ENCODE data around the gene TMCO4. TPM values are rescaled to one million over a fixed set of nuclear protein-coding genes. Genes with fewer than 3 reads are reported as not detected.

The TMCO4 gene
- total RNA-seq, 1 experiment from 2014 or later: 7.2 TPM

DNA sequence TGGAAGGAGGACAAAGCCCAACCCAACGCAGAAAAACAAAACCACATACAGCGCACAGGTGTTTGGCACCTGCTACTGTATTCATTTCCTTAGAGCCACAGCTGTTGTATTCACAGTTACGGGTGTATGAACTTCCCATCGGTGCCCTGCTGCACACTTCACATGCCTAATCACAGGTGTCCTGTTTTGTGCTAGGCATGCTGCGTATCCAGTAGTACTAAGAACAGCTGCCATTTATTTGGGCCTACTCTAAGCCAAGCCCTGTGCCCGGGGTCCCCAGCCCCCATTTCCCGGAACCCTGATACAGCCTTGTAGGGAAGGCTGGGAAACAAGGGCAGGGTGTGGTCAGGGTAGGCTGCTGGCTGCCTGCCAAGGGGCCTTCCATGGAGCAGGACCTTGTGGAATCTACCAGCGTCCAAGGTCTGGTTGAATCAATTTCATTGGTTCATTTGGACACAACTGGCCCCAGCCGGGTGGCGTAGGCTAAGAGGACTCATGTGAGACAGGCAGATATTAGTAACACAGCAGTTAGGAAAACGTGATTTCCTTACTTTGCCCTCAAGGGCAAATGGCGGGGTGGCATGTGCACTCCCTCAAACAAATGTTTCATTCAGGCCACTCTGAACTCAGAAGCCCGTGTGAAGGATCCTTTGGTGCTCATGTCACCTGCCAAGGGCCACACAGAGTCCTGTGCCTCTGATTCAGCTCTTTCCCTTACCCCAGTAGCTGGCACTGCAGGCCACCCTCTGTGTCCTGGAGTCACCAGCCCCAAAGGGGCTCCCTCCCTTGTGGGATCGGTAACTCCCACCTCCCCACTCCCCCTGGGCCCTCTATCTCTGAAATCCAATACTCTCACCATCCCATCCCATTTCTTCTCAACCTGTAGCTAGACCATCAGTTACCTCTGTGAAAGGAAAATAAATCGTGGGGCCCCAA lies 16.4 kb upstream of the TMCO4 start:
- peak; percentile 46 for ATAC-seq

GRCh38 chr1:19814681-19815503 lies 15.2 kb upstream of the TMCO4 start, which contains the start of gene RNF186:
RNF186 (minus strand) TSS chr1:19815283; CDS start chr1:19815101, 182 bp downstream.
- DNase-seq (ENCODE audit: low spot score) (no peak), ATAC-seq (no peak)
- Mint-ChIP-seq H3K27me3 (ENCODE audit: low read depth) (no peaks in the 10 kb centered on the region; the same call in 1 of the 2 replicates), H3K4me1 (peaks cover 58% of the 10 kb centered on the region), H3K27ac (peak within 1 kb of the TSS; percentile 99), H3K36me3 (no peaks in the 10 kb centered on the region), H3K9me3 (no peaks in the 10 kb centered on the region), H3K4me3 (no peak within 1 kb of the TSS)
- ChIA-PET POLR2A (no interaction called here), CTCF (interaction anchor here (1.4 to 2.4 kb wide), 3 partner anchors 42 to 153 kb away, joined by 3 to 8 read pairs (median 3); no protein-coding TSS in a partner anchor)
- TF ChIP-seq ZNF396 (CRISPR knock-in tag; IDR thresholded peaks at IDR 0.05; ENCODE audit: borderline replicate concordance): no peak
- TF ChIP-seq SOX15 (CRISPR knock-in tag; IDR thresholded peaks at IDR 0.05): no peak
- no peak for TF ChIP-seq E2F4 (CRISPR knock-in tag; IDR thresholded peaks at IDR 0.05; ENCODE audit: borderline replicate concordance, low read depth)
- TF ChIP-seq, protein P1, sequence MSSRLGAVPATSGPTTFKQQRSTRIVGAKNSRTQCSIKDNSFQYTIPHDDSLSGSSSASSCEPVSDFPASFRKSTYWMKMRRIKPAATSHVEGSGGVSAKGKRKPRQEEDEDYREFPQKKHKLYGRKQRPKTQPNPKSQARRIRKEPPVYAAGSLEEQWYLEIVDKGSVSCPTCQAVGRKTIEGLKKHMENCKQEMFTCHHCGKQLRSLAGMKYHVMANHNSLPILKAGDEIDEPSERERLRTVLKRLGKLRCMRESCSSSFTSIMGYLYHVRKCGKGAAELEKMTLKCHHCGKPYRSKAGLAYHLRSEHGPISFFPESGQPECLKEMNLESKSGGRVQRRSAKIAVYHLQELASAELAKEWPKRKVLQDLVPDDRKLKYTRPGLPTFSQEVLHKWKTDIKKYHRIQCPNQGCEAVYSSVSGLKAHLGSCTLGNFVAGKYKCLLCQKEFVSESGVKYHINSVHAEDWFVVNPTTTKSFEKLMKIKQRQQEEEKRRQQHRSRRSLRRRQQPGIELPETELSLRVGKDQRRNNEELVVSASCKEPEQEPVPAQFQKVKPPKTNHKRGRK (CRISPR knock-in tag; IDR thresholded peaks at IDR 0.05; ENCODE audit: borderline replicate concordance): no peak
- TF ChIP-seq ZNF317 (CRISPR knock-in tag; IDR thresholded peaks at IDR 0.05; ENCODE audit: borderline replicate concordance, low read depth): no peak
- no peak for TF ChIP-seq PRRX2 (CRISPR knock-in tag; IDR thresholded peaks at IDR 0.05)
- no peak for TF ChIP-seq NR1H2 (CRISPR knock-in tag; IDR thresholded peaks at IDR 0.05)
- no peak for TF ChIP-seq NFYB (CRISPR knock-in tag; conservative IDR thresholded peaks at IDR 0.05; ENCODE audit: low read depth)
- TF ChIP-seq ZNF138 (CRISPR knock-in tag; conservative IDR thresholded peaks at IDR 0.05): no peak
- no peak for TF ChIP-seq ETV6 (CRISPR knock-in tag; IDR thresholded peaks at IDR 0.05)
- no peak for TF ChIP-seq CREM (CRISPR knock-in tag; IDR thresholded peaks at IDR 0.05)

More for the DNA sequence above, 16.4 kb upstream of the TMCO4 start:
- H3K4me3 Mint-ChIP-seq: peak overlapping the region; percentile 49
- no peaks in the 10 kb centered on the region for H3K9me3 Mint-ChIP-seq
- peak overlapping the region; percentile 99 for H3K27ac Mint-ChIP-seq
- TF ChIP-seq SMAD3 (CRISPR knock-in tag; IDR thresholded peaks at IDR 0.05; ENCODE audit: borderline replicate concordance) (no peak), JUN (CRISPR knock-in tag; IDR thresholded peaks at IDR 0.05) (no peak), E2F4 (CRISPR knock-in tag; IDR thresholded peaks at IDR 0.05; ENCODE audit: borderline replicate concordance, low read depth) (no peak), ZNF423 (CRISPR knock-in tag; IDR thresholded peaks at IDR 0.05) (0 out of 2 replicates have a peak, but pooled peaks have one; percentile 8), E2F1 (CRISPR knock-in tag; IDR thresholded peaks at IDR 0.05) (no peak), CDX4 (CRISPR knock-in tag; IDR thresholded peaks at IDR 0.05; ENCODE audit: borderline replicate concordance) (no peak), AR (CRISPR knock-in tag; IDR thresholded peaks at IDR 0.05) (0 out of 2 replicates have a peak, but pooled peaks have one; percentile 16)
- no peak for DNase-seq (ENCODE audit: low spot score)
- POLR2A ChIA-PET: no interaction called here
- H3K27me3 Mint-ChIP-seq (ENCODE audit: low read depth): no peaks in the 10 kb centered on the region; the same call in 1 of the 2 replicates
- CTCF ChIA-PET: interaction anchor here (0.6 to 2.4 kb wide), 9 partner anchors 15 to 1310 kb away, joined by 3 to 8 read pairs (median 3); partner anchors contain the start of gene OTUD3
- H3K36me3 Mint-ChIP-seq: no peaks in the 10 kb centered on the region
- H3K4me1 Mint-ChIP-seq: peaks cover 59% of the 10 kb centered on the region
